Neural cell (in vitro differentiated cells): ENCODE results near the gene PLPPR5. TPM values are rescaled to one million over a fixed set of nuclear protein-coding genes. Genes with fewer than 3 reads are reported as not detected.
"Not testable (repeated sequence)": the region's sequence is repeated elsewhere in the genome, so short reads cannot be mapped to it uniquely, and the experiment has no call there.

Experiments
- H2AFZ ChIP-seq: fragments of 200-600, 300-800 bp; sonication (generic), shearing (Covaris generic); 2 replicates; pipeline ENCODE4 v1.6.0; 2014; ENCODE audit warnings: low read depth, mild to moderate bottlenecking, antibody characterized with exemption, low read length, moderate library complexity
- H3F3A ChIP-seq: fragments of 200-600 bp; shearing (Covaris generic); 2 replicates; pipeline ENCODE4 v1.6.1; 2016; ENCODE audit warnings: mild to moderate bottlenecking, moderate library complexity, mixed read lengths, antibody characterized with exemption, low read length; ENCODE audit not compliant: insufficient read depth, poor library complexity, severe bottlenecking
- H3K27ac ChIP-seq: fragments of 200-600, 300-800 bp; sonication (generic), shearing (Covaris generic); 2 replicates; pipeline ENCODE4 v1.5.1; 2014; ENCODE audit warnings: mild to moderate bottlenecking, low read length, moderate library complexity
- H3K27me3 ChIP-seq: fragments of 300-800, 200-600 bp; sonication (generic), shearing (Covaris generic); 2 replicates; pipeline ENCODE4 v1.6.0; 2014; ENCODE audit warnings: mild to moderate bottlenecking, low read depth, low read length, moderate library complexity; ENCODE audit not compliant: insufficient read depth
- H3K36me3 ChIP-seq: fragments of 300-800, 200-600 bp; sonication (generic), shearing (Covaris generic); 2 replicates; pipeline ENCODE4 v1.5.1; 2014; ENCODE audit warnings: mild to moderate bottlenecking, antibody characterized with exemption, low read length, moderate library complexity; ENCODE audit not compliant: insufficient read depth
- H3K4me2 ChIP-seq: fragments of 300-800, 200-600 bp; sonication (generic), shearing (Covaris generic); 2 replicates; pipeline ENCODE4 v1.6.0; 2014; ENCODE audit warnings: mild to moderate bottlenecking, low read length
- H3K4me3 ChIP-seq: fragments of 300-800, 200-600 bp; sonication (generic), shearing (Covaris generic); 2 replicates; pipeline ENCODE4 v1.5.1; 2014; ENCODE audit warnings: mild to moderate bottlenecking, low read length, moderate library complexity
- H3K79me2 ChIP-seq: fragments of 200-600 bp; shearing (Covaris generic); replicated peaks from 2 replicates; pipeline ENCODE4 v1.6.0; 2014; ENCODE audit warnings: mild to moderate bottlenecking, low read length, moderate library complexity; ENCODE audit not compliant: insufficient read depth
- H3K9ac ChIP-seq: fragments of 300-800, 200-600 bp; sonication (generic), shearing (Covaris generic); 2 replicates; pipeline ENCODE4 v1.6.1; 2016; ENCODE audit warnings: mild to moderate bottlenecking, low read length, mixed read lengths
- H3K9me2 ChIP-seq: fragments of 200-600 bp; shearing (Covaris generic); 2 replicates; pipeline ENCODE4 v1.6.1; 2016; ENCODE audit warnings: mild to moderate bottlenecking, low read length, mixed read lengths; ENCODE audit not compliant: insufficient read depth
- H3K9me3 ChIP-seq: fragments of 200-600, 300-800 bp; sonication (generic), shearing (Covaris generic); 2 replicates; pipeline ENCODE4 v1.6.1; 2016; ENCODE audit warnings: mild to moderate bottlenecking, mixed run types, low read length, moderate library complexity, mixed read lengths
- H4K20me1 ChIP-seq: fragments of 200-600 bp; shearing (Covaris generic); 2 replicates; pipeline ENCODE4 v1.6.1; 2016; ENCODE audit warnings: mild to moderate bottlenecking, mixed run types; ENCODE audit not compliant: insufficient read depth
- EP300 ChIP-seq: fragments of 450-650 bp; conservative IDR thresholded peaks from 2 replicates; pipeline ENCODE4 v1.6.1; 2014; ENCODE audit warnings: antibody characterized with exemption, mild to moderate bottlenecking, moderate library complexity; ENCODE audit not compliant: poor library complexity, severe bottlenecking
- EZH2 ChIP-seq: fragments of 200-600, 300-800 bp; shearing (Covaris generic), sonication (generic); IDR thresholded peaks from 2 replicates; pipeline ENCODE4 v1.6.1; 2014; ENCODE audit warnings: antibody characterized with exemption, low read length, borderline replicate concordance, mild to moderate bottlenecking; ENCODE audit not compliant: insufficient read depth, poor library complexity, severe bottlenecking
- MXI1 ChIP-seq: fragments of 450-650 bp; conservative IDR thresholded peaks from 2 replicates; pipeline ENCODE4 v1.6.1; 2014; ENCODE audit warnings: antibody characterized with exemption, mild to moderate bottlenecking; ENCODE audit not compliant: poor library complexity, severe bottlenecking
- POLR2AphosphoS5 ChIP-seq: IDR thresholded peaks from 2 replicates; pipeline ENCODE4 v1.6.1; 2012
- RAD21 ChIP-seq: fragments of 450-650 bp; conservative IDR thresholded peaks from 2 replicates; pipeline ENCODE4 v1.6.1; 2014; ENCODE audit warnings: antibody characterized with exemption, mild to moderate bottlenecking, moderate library complexity
- SMC3 ChIP-seq: fragments of 450-650 bp; conservative IDR thresholded peaks from 2 replicates; pipeline ENCODE4 v1.6.1; 2014; ENCODE audit warnings: antibody characterized with exemption, mild to moderate bottlenecking, moderate library complexity; ENCODE audit not compliant: poor library complexity
- TAF1 ChIP-seq: IDR thresholded peaks from 2 replicates; pipeline ENCODE4 v1.6.1; 2012; ENCODE audit warnings: low read depth
- polyA plus RNA-seq: library from polyadenylated mRNA; depleted of rRNA; stranded (reverse); fragments of >200 nt; gene quantifications from 2 replicates; pipeline ENCODE4 v1.2.3, GENCODE V29; 2014
- TF ChIP-seq, protein P1 (sequence below): IDR thresholded peaks from 2 replicates; pipeline ENCODE4 v1.6.1; 2012; ENCODE audit warnings: borderline replicate concordance
- TF ChIP-seq, protein P2 (sequence below): fragments of 450-650 bp; IDR thresholded peaks from 2 replicates; pipeline ENCODE4 v1.5.1; 2014; ENCODE audit warnings: antibody characterized with exemption, mild to moderate bottlenecking, moderate library complexity; ENCODE audit not compliant: poor library complexity, severe bottlenecking

PLPPR5 gene
- polyA plus RNA-seq, 1 donor from 2014 or later = 21.9 TPM

DNA sequence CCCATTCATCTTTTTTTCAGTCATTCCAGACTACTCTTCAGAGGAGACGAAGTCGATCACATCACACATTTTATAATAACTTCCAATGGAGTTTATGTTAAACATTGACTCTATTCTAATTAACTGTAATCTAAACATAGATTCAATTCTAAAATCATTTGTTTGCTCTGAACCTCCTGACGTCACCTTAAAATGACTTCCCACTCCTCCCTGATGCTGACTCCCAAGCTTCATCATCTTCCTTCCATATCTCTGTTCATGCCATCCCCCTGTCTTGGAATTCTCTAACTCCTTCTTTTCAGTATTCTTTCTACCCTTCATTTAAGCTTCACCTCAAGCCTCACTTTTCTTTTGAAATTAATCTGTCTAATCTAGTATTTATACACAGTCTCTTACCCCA is 45.1 kb upstream of the PLPPR5 start:
- no peaks in the 10 kb centered on the region for H3K36me3 ChIP-seq
- no peaks in the 10 kb centered on the region for H3K9me3 ChIP-seq
- H3K9ac ChIP-seq = no peak overlapping the region
- TF ChIP-seq TAF1 (no peak), POLR2AphosphoS5 (no peak), EZH2 (no peak), EP300 (no peak), RAD21 (no peak), MXI1 (no peak), SMC3 (no peak)
- TF ChIP-seq, protein P1, sequence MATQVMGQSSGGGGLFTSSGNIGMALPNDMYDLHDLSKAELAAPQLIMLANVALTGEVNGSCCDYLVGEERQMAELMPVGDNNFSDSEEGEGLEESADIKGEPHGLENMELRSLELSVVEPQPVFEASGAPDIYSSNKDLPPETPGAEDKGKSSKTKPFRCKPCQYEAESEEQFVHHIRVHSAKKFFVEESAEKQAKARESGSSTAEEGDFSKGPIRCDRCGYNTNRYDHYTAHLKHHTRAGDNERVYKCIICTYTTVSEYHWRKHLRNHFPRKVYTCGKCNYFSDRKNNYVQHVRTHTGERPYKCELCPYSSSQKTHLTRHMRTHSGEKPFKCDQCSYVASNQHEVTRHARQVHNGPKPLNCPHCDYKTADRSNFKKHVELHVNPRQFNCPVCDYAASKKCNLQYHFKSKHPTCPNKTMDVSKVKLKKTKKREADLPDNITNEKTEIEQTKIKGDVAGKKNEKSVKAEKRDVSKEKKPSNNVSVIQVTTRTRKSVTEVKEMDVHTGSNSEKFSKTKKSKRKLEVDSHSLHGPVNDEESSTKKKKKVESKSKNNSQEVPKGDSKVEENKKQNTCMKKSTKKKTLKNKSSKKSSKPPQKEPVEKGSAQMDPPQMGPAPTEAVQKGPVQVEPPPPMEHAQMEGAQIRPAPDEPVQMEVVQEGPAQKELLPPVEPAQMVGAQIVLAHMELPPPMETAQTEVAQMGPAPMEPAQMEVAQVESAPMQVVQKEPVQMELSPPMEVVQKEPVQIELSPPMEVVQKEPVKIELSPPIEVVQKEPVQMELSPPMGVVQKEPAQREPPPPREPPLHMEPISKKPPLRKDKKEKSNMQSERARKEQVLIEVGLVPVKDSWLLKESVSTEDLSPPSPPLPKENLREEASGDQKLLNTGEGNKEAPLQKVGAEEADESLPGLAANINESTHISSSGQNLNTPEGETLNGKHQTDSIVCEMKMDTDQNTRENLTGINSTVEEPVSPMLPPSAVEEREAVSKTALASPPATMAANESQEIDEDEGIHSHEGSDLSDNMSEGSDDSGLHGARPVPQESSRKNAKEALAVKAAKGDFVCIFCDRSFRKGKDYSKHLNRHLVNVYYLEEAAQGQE = no peak
- TF ChIP-seq, protein P2, sequence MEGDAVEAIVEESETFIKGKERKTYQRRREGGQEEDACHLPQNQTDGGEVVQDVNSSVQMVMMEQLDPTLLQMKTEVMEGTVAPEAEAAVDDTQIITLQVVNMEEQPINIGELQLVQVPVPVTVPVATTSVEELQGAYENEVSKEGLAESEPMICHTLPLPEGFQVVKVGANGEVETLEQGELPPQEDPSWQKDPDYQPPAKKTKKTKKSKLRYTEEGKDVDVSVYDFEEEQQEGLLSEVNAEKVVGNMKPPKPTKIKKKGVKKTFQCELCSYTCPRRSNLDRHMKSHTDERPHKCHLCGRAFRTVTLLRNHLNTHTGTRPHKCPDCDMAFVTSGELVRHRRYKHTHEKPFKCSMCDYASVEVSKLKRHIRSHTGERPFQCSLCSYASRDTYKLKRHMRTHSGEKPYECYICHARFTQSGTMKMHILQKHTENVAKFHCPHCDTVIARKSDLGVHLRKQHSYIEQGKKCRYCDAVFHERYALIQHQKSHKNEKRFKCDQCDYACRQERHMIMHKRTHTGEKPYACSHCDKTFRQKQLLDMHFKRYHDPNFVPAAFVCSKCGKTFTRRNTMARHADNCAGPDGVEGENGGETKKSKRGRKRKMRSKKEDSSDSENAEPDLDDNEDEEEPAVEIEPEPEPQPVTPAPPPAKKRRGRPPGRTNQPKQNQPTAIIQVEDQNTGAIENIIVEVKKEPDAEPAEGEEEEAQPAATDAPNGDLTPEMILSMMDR = no peak
- no peak overlapping the region for H3K4me3 ChIP-seq
- no peak overlapping the region for H2AFZ ChIP-seq
- H3K9me2 ChIP-seq = no peaks in the 10 kb centered on the region
- H4K20me1 ChIP-seq = no peaks in the 10 kb centered on the region
- H3K79me2 ChIP-seq = no peaks in the 10 kb centered on the region
- no peak overlapping the region for H3K27ac ChIP-seq
- H3K4me2 ChIP-seq = no peak overlapping the region
- H3K27me3 ChIP-seq = no peaks in the 10 kb centered on the region
- H3F3A ChIP-seq = no peaks in the 10 kb centered on the region

DNA sequence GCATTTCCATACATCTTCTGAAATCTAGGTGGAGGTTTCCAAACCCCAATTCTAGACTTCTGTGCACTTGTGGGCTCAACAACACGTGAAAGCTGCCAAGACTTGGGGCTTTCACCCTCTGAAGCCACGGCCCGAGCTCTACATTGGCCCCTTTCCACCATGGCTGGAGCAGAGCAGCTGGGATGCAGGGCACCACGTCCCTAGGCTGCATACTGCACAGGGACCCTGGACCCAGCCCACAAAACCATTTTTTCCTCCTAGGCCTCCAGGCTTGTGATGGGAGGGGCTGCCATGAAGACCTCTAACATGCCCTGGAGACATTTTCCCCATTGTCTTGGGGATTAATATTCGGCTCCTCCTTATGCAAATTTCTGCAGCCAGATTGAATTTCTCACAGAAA is 32.1 kb upstream of the PLPPR5 start:
- not testable (repeated sequence) for H3K9me3 ChIP-seq, H3K4me2 ChIP-seq, H3K27ac ChIP-seq, H3K9ac ChIP-seq, H4K20me1 ChIP-seq, H3K36me3 ChIP-seq, H3K27me3 ChIP-seq, H3K4me3 ChIP-seq, H3K9me2 ChIP-seq, H3F3A ChIP-seq, H2AFZ ChIP-seq, H3K79me2 ChIP-seq

DNA sequence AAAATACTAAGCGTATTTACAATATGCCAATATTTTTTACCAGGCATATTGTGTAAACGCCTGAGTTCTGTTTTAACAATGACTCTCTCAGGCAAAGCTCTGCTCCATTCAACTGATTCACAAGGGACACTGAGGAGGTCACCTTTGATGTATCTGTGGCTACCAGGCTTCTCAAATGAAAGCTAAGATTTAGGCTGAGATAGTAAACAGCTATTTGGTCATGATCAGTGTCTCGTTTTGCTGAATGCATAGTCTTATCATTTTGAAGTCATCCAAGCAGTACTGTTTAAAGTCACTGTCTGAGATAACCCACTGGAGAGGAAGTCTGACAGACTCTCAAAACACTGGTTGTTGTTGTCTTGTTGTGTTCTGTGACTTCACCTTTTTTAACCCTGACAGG is 13.7 kb upstream of the PLPPR5 start:
- H3K27ac ChIP-seq = no peak overlapping the region
- no peak overlapping the region for H2AFZ ChIP-seq
- H3K79me2 ChIP-seq = no peaks in the 10 kb centered on the region
- TF ChIP-seq, protein P1 = no peak
- TF ChIP-seq RAD21 = no peak
- TF ChIP-seq, protein P2 = no peak
- no peak for TF ChIP-seq EP300
- TF ChIP-seq TAF1 = no peak
- no peak for TF ChIP-seq EZH2
- no peak for TF ChIP-seq MXI1
- no peak for TF ChIP-seq POLR2AphosphoS5
- no peak for TF ChIP-seq SMC3
- H3K9me3 ChIP-seq = no peaks in the 10 kb centered on the region
- no peaks in the 10 kb centered on the region for H4K20me1 ChIP-seq
- H3K4me2 ChIP-seq = no peak overlapping the region
- no peaks in the 10 kb centered on the region for H3K9me2 ChIP-seq
- H3K4me3 ChIP-seq = no peak overlapping the region
- no peaks in the 10 kb centered on the region for H3K36me3 ChIP-seq
- no peaks in the 10 kb centered on the region for H3F3A ChIP-seq
- no peak overlapping the region for H3K9ac ChIP-seq
- H3K27me3 ChIP-seq = no peaks in the 10 kb centered on the region
